ENCODE measurements around the gene OBI1. TPM values are rescaled to one million over a fixed set of nuclear protein-coding genes. Genes with fewer than 3 reads are reported as not detected.

OBI1 gene
- total RNA-seq, 1 experiment from 2014 or later, result 14.0 TPM

GRCh38 chr13:78649997-78650716, 8.8 kb downstream of the OBI1 start:
- CTCF ChIA-PET, result no interaction called here
- Histone ChIP-seq H3K4me3 (replicated peaks in 1 of 2; ENCODE audit: low read depth in 1 of 2, low read length in 2 of 2) (no peak overlapping the region), H3K36me3 (ENCODE audit: control insufficient read depth in 1 of 2, insufficient read depth in 2 of 2, low read length in 2 of 2) (no peaks in the 10 kb centered on the region), H3K4me1 (ENCODE audit: control insufficient read depth in 1 of 2, insufficient read depth in 2 of 2, low read length in 2 of 2) (no peaks in the 10 kb centered on the region), H3K79me2 (ENCODE audit: insufficient read depth, low read length) (peaks cover 98% of the 10 kb centered on the region), H3K4me2 (ENCODE audit: low read length) (no peak overlapping the region), H3K27me3 (ENCODE audit: insufficient read depth, low read length) (no peaks in the 10 kb centered on the region), H4K20me1 (ENCODE audit: insufficient read depth) (peaks cover 26% of the 10 kb centered on the region; the same call in 1 of the 2 replicates), H2AFZ (ENCODE audit: low read depth, low read length, poor library complexity, severe bottlenecking) (no peak overlapping the region), H3K9ac (ENCODE audit: low read length) (no peak overlapping the region), H3K9me3 (ENCODE audit: control insufficient read depth in 1 of 2, insufficient read depth in 1 of 2, low read depth in 1 of 2, low read length in 2 of 2) (no peaks in the 10 kb centered on the region), H3K27ac (ENCODE audit: low read depth, low read length) (no peak overlapping the region), H3K9me2 (ENCODE audit: insufficient read depth) (no peaks in the 10 kb centered on the region)
- intact Hi-C loops (cut with micrococcal nuclease), result no loop called here
- BruUV-seq (replicated peaks), result no TSS peak
- ATAC-seq, result no peak
- POLR2A ChIA-PET, result no interaction called here
- TF ChIP-seq REST (IDR thresholded peaks at IDR 0.05; ENCODE audit: low read depth), result no peak
- no peak for TF ChIP-seq EZH2phosphoT487 (IDR thresholded peaks at IDR 0.05; ENCODE audit: borderline replicate concordance)
- TF ChIP-seq TCF7L2 (IDR thresholded peaks at IDR 0.05; ENCODE audit: borderline replicate concordance, extremely low read depth, insufficient read depth, insufficient read length), result no peak
- no peak for TF ChIP-seq YY1 (IDR thresholded peaks at IDR 0.05; ENCODE audit: extremely low read depth, insufficient replicate concordance, low read depth, low read length)
- no peak for TF ChIP-seq ATF3 (IDR thresholded peaks at IDR 0.05)
- no peak for TF ChIP-seq CBX3 (IDR thresholded peaks at IDR 0.05; ENCODE audit: low read depth)
- TF ChIP-seq CEBPB (IDR thresholded peaks at IDR 0.05; ENCODE audit: low read depth), result no peak
- no peak for TF ChIP-seq MAX (IDR thresholded peaks at IDR 0.05)
- TF ChIP-seq ZFX (IDR thresholded peaks at IDR 0.05), result no peak
- TF ChIP-seq ZNF274 (IDR thresholded peaks at IDR 0.05; ENCODE audit: low read depth, low read length), result no peak
- no peak for TF ChIP-seq RAD21 (IDR thresholded peaks at IDR 0.05; ENCODE audit: low read depth)
- no peak for TF ChIP-seq SIN3A (IDR thresholded peaks at IDR 0.05; ENCODE audit: low read depth)
- TF ChIP-seq ZBTB33 (IDR thresholded peaks at IDR 0.05; ENCODE audit: extremely low read depth, insufficient replicate concordance, low read length), result no peak
- TF ChIP-seq ELF1 (IDR thresholded peaks at IDR 0.05; ENCODE audit: borderline replicate concordance, low read depth), result no peak
- TF ChIP-seq CTCF (IDR thresholded peaks at IDR 0.05 in 2 of 3, conservative IDR thresholded peaks at IDR 0.05 in 1 of 3; ENCODE audit: borderline replicate concordance in 1 of 3, insufficient read depth in 1 of 3, low read depth in 2 of 3, low read length in 2 of 3), result no peak
- TF ChIP-seq POLR2AphosphoS5 (IDR thresholded peaks at IDR 0.05; ENCODE audit: low read depth, low read length), result no peak
- no peak for TF ChIP-seq EGR1 (IDR thresholded peaks at IDR 0.05; ENCODE audit: low read depth)
- TF ChIP-seq SRF (IDR thresholded peaks at IDR 0.05; ENCODE audit: low read depth), result no peak
- TF ChIP-seq JUND (IDR thresholded peaks at IDR 0.05), result no peak
- no peak for TF ChIP-seq EZH2 (IDR thresholded peaks at IDR 0.05)
- RAD21 ChIA-PET (ENCODE audit: low non-redundant PET in 1 of 2, low total read pairs in 2 of 2, uncharacterized antibody in 2 of 2, unreplicated experiment in 2 of 2), result no interaction called here
- no peak for DNase-seq (ENCODE audit: low read depth, low spot score)
